GM21367 (cell line): ENCODE measurements around the gene DND1.
A peak's percentile ranks its signal among the peaks of the same experiment; 100 is the strongest.
"Not testable (repeated sequence)": the region's sequence is repeated elsewhere in the genome, so short reads cannot be mapped to it uniquely, and the experiment has no call there.

Experiments
- ATAC-seq: cut with Tn5 transposase; IDR thresholded peaks from one replicate; pipeline ENCODE4 v1.9.1; 2021; ENCODE audit not compliant: unreplicated experiment

Gene DND1

GRCh38 chr5:140673187-140673976 lies at the start of gene DND1:
Gene DND1, minus strand, starts transcription at chr5:140673576. Its CDS starts 34 bp downstream, at chr5:140673542.
- ATAC-seq = no peak

DNA sequence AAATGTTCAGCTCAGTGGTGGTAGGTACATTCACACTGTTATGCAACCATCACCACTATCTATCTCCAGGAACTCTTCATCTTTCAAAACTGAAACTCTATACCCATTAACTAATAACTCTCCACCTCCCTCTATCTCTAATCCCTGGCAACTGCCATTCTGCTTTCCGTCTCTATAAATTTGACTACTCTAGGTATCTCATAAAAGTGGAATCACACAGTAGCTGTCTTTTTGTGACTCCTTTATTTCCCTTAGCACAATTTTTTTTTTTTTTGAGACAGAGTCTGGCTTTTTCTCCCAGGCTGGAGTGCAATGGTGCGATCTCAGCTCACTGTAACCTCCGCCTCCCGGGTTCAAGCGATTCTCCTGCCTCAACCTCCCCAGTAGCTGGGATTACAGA lies 48.0 kb upstream of the DND1 start:
- not testable (repeated sequence) for ATAC-seq

- ATAC-seq = not testable (repeated sequence)
Observed at GRCh38 chr5:140720738-140721137, 47.4 kb upstream of the DND1 start.

- ATAC-seq = no peak
Observed at GRCh38 chr5:140718266-140718592, 44.9 kb upstream of the DND1 start.

DNA sequence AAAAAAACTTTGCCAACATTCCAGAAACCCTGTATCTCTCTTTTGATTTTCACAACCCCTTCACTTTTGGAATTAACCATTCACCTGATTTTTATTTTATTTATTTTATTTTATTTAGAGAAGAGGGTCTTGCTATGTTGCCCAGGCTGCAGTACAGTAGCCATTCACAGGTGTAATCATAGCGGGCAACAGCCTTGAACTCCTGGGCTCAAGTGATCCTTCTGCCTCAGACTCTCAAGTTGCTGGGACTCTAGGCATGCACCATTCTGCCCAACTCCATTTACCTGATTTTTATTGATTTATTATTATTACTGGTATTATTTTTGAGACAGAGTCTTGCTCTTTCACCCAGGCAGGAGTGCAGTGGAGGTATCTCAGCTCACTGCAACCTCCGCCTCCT lies 42.9 kb upstream of the DND1 start:
- ATAC-seq = not testable (repeated sequence)

- ATAC-seq = no peak
Observed at GRCh38 chr5:140713562-140714094, 40.3 kb upstream of the DND1 start.

DNA sequence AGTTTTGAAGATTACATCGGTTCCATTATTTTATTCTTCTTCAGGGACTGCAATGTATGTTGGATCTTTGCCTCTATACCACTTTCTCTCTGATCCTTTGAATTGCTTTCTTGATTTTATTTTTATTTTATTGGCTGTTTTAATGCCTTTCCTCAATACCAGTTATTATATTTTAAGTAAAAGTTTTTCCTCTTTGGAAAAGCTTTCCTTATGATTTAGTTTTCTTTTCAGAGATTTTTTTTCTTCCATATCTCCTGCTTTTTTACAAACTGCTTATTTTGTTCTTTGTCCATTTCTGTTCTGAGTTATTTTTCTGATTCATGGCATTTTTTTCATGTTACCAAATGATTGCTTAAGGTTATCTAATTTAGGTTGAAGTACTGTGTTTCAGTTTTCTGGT lies 38.4 kb upstream of the DND1 start:
- ATAC-seq = no peak

DNA sequence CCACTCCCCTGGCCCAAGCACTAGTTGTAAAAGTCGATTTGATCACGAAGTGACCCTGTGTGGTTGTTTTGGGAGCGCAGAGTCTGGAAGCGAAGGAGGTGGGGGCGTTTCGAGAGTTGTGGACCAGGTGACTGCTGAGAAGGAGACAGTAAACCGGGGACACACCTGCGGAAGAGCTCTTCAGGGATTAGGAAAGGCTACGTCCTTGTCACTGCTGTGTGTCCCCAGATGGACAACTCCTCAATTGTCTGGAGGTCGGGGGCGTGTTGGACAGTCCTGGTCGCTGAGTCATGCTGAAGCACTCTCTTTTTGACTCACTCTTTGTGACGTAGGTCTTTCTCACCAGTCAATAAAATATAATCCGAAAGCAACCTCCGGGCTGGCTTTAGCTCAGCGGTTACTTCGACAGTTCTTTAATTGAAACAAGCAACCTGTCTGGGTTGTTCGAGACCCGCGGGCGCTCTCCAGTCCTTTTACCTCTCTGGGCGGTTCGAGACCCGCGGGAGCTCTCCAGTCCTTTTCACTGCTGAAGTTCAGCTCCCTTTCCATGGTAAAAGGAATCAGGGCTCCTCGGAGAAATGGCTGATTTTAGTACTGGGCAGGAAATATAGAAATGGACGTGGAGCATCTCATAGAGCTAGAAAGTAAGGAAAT lies 37.6 kb upstream of the DND1 start:
- peak; percentile 85 for ATAC-seq

DNA sequence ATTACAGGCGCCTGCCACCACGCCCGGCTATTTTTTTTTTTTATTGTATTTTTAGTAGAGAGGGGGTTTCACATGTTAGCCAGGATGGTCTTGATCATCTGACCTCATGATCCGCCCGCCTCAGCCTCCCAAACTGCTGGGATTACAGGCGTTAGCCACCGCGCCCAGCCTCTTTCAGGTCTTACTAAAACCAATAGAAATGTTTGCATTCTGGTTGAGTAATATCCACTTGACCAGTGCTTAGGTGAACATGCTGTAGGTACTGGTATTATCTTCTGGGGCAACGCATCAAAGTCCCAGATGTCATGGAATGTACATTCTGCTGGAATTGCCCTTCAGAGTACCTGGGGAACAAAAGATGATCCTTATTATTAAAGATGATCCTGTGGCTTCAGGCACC lies 35.4 kb upstream of the DND1 start:
- not testable (repeated sequence) for ATAC-seq

DNA sequence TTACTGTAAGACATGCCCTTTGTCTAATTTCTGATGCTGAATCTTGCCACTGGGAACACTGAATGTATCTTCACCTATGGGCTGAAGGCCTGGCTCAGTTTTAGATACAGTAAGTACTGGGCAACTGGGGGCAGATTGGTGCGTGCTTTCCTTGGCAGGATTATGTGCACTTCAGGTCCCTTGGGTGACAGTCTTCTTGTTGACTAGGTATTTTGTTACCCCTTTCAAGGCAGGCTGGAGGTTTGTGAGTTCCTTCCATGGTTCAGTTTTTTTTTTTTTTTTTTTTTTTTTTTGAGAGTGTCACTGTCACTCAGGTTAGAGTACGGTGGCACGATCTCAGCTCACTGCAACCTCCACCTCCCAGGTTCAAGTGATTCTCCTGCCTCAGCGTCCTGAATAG lies 34.4 kb upstream of the DND1 start:
- no peak for ATAC-seq

- peak; percentile 93 for ATAC-seq
Observed at GRCh38 chr5:140700177-140701144, 27.1 kb upstream of the DND1 start, which contains the start of gene ZMAT2. Gene ZMAT2, plus strand, starts transcription at chr5:140700447. Its CDS starts 14 bp downstream, at chr5:140700461.

GRCh38 chr5:140696891-140697492 lies 23.6 kb upstream of the DND1 start:
- no peak for ATAC-seq

GRCh38 chr5:140694276-140694675 lies 20.9 kb upstream of the DND1 start:
- no peak for ATAC-seq

DNA sequence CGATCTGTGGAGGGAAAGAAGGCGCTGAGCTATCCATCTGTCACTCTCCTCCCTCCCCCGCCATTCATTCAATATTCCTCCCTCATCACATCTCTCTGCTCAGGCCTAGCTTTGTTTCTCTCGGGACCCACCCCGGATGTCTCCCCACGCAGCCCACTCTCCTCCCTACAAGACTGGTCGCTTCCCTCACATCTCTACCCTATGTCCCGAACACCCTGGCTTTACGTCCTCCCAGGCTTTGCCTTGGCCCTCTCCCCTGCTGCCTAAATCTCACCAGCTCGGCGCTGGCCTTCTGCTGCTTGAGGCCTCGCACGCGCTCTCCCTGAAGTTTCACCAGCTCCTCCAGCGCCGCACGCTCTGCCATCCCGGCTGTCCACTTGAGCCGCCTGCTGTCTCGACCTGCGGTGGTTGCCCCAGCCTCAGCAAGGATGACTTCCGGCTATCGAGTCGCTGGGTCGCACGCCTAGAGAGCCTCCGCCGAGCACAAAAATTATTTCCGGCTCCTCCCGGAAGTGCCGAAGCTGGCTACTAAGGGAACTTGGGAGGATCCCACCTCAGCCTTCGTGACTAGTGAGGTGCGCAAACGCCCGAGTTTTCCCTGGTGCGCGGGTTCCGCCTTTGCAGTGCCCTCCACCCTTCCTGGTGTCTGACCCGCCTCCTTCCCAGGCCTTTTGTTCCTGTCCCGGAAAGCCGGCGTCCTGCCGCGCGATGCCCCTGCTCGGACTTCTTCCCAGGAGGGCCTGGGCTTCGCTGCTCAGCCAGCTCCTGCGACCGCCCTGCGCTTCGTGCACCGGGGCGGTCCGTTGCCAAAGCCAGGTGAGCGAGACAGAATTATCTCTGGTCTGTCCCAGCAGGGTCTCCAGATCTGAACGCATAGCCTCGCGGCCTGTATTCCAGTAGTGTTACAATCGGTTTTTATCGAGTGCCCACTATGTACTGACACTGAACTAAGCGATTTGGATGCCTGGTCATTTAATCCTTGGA lies 17.9 kb upstream of the DND1 start, which contains the start of the genes HARS1 and HARS2:
HARS1 (minus strand) TSS at position 430 of the 984 bp plus-strand sequence; CDS start at position 364, 66 bp downstream.
HARS2 (plus strand) TSS at position 515 of the 984 bp plus-strand sequence; CDS start at position 709, 194 bp downstream.
- ATAC-seq = peak; percentile 98

DNA sequence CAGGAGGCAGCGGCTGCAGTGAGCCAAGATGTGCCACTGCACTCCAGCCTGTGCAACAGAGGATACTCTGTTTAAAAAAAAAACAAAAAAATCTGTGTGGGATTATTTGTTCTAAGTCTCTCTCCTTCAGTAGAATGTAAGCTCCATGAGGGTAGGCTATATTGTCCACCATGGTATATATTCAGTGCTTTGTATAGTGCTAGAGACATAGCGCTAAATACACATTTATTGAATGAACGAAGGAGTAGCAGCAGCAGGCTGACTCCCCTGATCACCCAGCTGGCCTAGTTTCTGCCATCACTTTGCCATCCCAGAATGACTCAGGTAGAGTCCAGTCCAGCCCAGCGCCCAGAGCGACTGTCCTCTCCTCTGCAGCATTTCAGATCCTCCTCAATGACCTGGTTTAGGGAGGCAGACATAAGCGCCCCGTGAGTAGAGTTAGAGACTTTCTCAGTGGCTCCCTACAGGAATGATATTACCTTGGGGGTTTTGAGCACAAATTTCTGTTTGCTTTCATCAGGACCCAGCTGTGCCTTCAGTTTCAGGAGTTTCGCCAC lies 17.1 kb upstream of the DND1 start:
- ATAC-seq = no peak

DNA sequence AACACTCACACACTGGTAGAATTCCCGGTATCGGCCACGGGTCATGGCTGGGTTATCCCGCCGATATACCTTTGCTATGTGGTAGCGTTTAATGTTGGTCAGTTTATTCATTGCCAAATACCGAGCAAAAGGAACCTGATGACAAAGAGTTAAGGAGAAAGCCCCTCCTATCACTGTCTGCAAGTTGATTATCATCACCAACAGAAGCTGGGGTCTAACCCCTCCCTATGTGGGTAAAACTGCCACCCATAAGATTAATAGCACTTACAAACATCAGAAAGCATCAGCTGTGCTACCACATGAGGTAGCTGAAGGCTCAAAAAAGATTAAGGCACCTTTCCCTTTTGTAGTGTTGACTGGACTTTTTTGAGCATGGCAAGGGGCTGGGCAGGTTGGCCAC lies 5.6 kb upstream of the DND1 start:
- ATAC-seq = no peak

- peak; percentile 35 for ATAC-seq
Observed at GRCh38 chr5:140677947-140678346, 4.6 kb upstream of the DND1 start.

DNA sequence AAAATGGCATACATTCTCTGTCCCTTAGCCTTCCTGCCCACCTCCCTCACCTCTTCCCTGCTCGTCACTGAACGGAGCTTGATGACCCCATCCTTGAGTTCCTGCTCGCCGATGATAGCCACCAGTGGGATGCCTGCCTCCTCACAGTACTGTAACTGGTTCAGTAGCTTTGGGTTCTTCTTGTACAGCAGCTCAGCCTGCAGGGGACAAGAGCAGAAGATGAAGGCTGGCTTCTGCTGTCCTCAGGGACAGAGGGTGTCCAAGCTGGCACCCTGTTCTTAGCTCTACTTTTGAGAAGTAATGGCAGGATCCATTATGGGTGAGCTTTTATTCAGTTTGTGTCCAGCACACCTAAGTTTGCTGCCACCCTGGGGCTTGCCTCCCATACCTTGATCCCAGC lies 1.3 kb upstream of the DND1 start:
- ATAC-seq = no peak

GRCh38 chr5:140674211-140674610 lies 835 bp upstream of the DND1 start:
- ATAC-seq = no peak
